HG03469 (cell line): ENCODE results near the gene SARDH.
"Not testable (repeated sequence)": the region's sequence is repeated elsewhere in the genome, so short reads cannot be mapped to it uniquely, and the experiment has no call there.

Experiments used
- ATAC-seq: cut with Tn5 transposase; IDR thresholded peaks from one replicate; pipeline ENCODE4 v1.9.1; 2021; ENCODE audit warnings: mild to moderate bottlenecking, moderate library complexity, moderate number of reproducible peaks; ENCODE audit not compliant: unreplicated experiment

Gene SARDH

GRCh38 chr9:133635533-133636531, 102.3 kb downstream of the SARDH start, which contains the start of gene DBH:
DBH (plus strand) TSS chr9:133636363; CDS start chr9:133636372, 9 bp downstream.
- no peak for ATAC-seq

- ATAC-seq = no peak
Measured at GRCh38 chr9:133635098-133635497, 103.1 kb downstream of the SARDH start.

- no peak for ATAC-seq
Measured at GRCh38 chr9:133634081-133634691, 104.0 kb downstream of the SARDH start.

- no peak for ATAC-seq
Measured at GRCh38 chr9:133633681-133634080, 104.5 kb downstream of the SARDH start.

- ATAC-seq = no peak
Measured at GRCh38 chr9:133632806-133633680, 105.1 kb downstream of the SARDH start.

- no peak for ATAC-seq
Measured at GRCh38 chr9:133631111-133631510, 107.0 kb downstream of the SARDH start.

DNA sequence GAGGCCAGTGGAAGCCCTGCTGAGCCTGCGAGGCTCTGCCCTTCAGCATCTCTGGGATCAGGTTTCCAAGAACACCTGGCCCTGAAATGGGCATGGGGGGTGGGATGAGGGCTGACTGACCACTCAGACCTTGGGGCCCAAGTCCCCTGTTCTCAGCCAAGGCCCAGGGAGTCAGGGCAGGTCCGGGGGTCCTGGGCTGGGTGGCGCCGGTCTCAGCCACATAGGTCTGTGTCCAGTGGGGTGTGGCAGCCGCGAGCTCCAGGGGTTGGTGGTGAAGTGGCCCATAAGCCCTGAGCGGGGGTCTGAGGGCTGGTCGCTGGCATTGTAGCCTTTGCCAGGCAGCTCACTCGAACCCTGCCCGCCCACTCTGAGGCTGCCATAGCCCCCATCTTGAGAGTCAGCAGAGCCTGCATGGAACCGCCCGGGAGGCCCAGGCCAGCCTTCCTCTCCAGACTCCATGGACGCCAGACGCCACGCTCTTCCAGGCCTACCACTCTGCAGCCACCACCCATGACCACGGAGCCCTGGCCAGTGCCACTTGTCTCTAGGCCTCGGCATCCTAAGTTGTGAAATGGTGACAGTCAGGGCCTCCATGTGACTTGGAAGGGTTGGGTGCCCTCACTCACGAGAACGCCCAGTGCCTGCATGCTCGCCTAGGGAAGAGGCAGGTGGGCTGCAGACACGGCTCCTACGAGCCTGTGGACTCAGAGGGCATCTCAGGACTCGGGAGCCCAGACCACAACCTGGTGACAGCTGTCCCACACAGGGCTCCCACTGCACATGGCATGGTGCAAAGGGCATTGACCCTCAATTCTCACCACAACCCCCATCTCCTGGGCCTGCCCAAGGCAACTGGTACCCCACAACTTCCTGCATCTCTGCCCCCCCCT, 108.7 kb downstream of the SARDH start:
- no peak for ATAC-seq

DNA sequence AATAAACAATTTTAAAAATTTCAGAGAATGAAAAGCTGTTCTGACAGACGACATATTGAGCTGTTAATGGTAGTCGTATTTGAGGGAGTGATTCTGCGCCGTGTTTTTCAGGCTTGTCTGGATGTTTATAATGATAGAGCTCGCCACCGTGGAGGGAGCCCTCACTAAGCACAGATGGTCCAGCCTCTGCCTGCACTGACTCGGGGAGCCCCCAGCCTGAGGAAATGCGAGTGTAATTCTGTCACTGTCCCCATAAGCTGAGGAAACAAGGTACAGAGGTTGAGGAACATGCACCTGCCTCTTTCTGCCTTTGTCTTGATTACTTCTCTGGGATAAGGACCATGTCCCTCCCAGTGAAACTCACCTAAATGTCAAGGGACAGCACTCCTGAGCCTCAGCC, 109.4 kb downstream of the SARDH start:
- ATAC-seq = no peak

DNA sequence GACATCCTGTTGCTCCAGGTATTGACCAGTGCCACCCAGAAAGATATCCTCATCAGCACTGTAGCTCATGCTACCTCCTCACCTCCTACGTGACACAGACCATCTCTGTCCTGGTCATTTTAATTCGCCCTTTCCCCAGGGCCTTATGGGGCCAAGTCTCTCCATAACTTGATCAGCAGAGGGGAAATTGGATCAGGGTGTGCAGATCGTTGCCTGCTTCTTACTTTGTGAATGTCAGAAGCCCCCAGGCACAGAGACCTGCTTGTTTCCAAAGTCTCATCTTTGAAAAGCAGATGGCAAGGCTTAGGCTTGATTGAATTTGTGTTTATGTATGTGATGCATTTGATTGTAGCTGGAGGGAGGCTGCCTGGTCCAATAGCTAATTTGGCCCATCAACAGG, 110.8 kb downstream of the SARDH start:
- no peak for ATAC-seq

GRCh38 chr9:133626008-133626407, 112.1 kb downstream of the SARDH start:
- not testable (repeated sequence) for ATAC-seq

DNA sequence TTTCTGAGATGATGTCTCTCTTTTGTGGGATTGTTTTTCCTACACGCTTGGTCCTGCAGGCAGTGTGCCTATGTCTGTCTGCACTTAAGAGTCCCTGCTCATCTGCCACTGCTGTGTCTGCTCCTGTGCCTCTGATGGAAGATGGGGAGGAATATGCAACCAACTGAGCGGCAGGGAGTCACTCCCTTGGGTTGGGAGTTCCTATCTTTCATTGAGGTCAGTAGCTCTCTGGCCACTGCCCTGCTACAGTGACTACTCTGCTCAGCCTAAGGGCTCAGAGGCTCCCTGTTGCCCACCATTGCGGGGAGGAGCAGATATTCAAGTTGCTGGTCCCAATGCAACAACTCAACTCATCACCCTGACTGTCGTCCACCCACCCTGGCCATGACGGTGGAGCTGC, 115.6 kb downstream of the SARDH start:
- ATAC-seq = no peak

DNA sequence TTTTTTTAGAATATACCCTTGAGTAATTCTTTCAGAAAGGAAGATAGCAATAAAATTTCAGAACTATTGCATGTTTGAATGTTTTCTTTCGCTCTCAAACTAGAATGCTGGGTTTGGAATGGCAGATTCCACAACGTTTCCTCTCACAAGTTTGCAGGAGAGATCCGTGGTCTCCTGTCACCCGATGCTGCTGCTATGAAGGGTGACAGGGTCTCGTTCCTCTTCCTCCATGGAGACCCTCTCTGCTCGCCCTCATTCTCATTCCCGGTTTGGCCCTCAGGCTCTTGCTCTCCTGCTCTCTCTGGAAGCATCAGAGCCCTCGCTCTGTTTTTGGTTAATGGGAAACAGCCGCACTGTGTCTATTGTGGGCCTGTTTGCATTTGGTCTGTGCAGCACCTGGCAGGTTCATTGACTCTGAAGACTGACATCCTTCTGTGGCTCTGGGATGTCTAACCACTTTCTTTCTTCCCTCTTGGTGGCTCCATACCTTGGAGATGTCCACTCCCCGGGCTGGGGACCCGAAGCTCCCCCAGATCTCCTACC, 116.4 kb downstream of the SARDH start:
- no peak for ATAC-seq

- ATAC-seq = no peak
Measured at GRCh38 chr9:133619791-133620190, 118.4 kb downstream of the SARDH start.

DNA sequence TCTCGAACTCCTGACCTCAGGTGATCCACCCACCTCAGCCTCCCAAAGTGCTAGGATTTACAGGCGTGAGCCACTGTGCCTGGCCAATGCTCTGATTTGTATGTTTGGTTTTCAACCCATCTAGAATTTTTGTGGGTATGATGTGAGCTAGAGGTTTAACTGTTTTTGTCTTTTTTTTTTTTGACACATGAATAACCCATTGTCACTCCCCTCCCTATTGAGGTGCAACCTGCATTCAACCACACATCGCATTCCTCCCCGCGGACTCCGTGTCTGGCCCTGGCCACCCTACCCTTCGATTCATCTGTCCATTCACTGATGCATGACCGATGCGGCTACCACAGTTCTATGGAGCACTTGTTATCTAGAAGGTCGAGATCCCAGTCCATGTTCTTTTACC, 119.4 kb downstream of the SARDH start:
- ATAC-seq = no peak

DNA sequence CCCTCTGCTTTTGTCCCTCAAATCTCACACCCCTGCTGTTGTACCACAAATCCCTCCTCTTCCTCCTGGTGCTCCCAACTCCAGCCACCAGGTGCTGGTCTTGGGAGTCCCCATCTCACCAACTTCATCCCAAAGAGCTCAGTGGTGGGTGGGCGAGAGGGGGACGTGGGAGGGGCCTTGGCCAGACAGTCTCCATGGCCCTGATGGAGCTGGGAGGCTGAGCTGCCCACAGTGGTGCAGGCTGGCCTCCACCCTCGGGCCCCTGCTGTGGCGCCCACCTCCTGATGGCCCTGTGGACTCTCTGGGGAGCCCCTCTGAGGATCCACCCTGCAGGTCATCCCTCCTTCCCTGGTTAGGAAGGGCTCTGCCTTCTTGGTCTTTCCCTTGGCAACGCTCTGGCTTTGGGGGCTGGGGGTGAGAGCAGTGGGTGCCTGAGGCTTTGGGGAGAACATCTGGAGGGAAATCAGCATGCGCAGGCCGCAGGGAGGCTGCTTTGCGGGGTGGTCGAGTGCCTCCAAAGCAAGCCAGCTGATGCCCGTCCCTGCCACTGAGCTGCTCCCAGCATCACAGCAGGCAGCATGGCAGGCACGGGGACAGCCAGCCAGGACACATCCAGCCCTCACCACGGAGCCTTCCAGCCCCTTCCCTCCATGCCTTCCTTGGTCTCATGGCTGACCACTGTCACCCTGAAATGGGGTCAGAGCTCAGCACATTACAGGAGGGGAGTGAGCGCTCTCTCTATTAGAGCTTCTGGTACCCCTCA, 121.3 kb downstream of the SARDH start:
- no peak for ATAC-seq

GRCh38 chr9:133615606-133616188, 122.5 kb downstream of the SARDH start:
- ATAC-seq = no peak

GRCh38 chr9:133615186-133615585, 123.0 kb downstream of the SARDH start:
- no peak for ATAC-seq

GRCh38 chr9:133614678-133615077, 123.5 kb downstream of the SARDH start:
- ATAC-seq = no peak

DNA sequence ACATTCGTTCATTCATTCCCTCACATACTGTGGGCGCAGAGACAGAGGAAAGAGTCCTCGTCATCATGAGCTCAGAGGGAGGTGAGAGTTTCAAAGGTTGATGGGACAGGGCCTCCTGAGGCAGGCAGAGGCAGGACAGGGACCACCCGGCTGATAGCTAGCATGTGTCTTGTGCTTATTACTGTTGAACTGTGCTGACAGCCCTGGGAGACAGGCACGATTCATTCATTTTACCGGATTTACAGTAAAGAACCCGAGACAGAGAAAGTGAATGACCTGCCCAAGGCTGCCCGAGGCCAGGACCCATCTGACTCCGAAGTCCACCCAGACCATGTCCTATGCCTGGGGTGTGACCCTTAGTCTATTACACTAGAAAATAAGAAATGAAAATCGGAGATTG, 124.1 kb downstream of the SARDH start:
- ATAC-seq = no peak
